NCI-H1105 (cell line): ENCODE measurements around the gene KRTAP10-3.
"Not testable (repeated sequence)": the region's sequence is repeated elsewhere in the genome, so short reads cannot be mapped to it uniquely, and the experiment has no call there.

Source experiments
- DNase-seq: peaks from one replicate; lab custom pipeline; 2025; lab: John Stamatoyannopoulos, UW

The KRTAP10-3 gene

GRCh38 chr21:44590311-44590721 lies 31.7 kb upstream of the KRTAP10-3 start:
- DNase-seq, result no peak

DNA sequence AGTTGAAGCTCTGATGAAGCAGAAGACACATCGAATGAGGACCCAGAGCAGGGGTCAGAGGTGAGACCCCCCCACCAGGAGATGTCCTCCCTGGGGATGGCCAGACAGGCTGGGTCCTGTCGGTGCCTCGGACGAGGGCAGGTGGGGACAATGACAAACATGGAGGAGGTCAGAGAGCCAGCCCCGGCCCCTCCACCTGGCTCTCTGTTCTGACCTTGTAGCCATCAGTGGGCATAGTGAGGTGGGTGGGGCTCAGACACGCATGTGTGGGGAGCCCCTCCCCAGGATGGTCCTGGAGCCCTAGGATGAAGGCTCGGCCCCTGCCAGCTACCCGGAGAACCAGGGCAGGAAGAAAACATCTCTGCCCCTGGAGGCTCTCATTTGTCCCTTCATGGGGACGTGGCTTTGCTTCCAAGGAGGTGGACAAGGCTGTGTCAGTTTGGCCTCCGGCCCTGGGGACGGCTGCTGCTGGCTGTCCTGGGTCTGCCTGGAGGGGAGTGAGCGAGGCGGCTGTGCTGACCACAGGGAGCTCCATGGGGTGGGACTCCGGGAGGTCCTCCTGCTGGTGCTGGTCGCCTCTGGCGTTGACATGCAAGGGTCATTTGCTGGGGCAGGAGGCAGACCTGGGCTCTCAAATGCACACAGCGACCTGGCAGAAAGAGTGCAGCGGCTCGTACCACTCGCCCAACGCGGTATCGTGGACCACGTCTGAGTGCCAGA lies 31.2 kb upstream of the KRTAP10-3 start:
- DNase-seq, result no peak

GRCh38 chr21:44589094-44589493 lies 30.5 kb upstream of the KRTAP10-3 start:
- no peak for DNase-seq

DNA sequence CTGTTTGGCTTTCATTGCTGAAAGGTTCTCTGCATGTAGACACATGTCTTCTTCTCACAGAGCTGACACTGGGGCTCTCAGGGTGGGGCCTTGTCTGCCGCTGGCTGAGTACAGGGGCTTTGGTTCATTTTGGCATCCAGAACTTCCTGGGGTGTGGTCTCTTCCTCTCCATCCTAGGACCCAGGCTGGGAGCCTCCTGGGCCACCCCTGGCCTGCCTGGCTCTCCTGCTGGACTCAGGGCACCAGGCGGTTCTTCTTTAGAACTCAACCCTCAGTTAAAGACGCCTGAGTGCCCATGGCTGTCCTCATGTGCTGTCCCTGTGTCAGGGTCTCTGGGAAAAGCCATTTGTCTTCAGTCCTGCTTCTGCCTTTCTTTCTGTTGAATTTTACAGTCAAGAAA lies 27.3 kb upstream of the KRTAP10-3 start:
- DNase-seq, result no peak

- DNase-seq, result no peak
These were observed 25.2 kb upstream of the KRTAP10-3 start for GRCh38 chr21:44583800-44584147.

GRCh38 chr21:44583089-44583799 lies 24.6 kb upstream of the KRTAP10-3 start:
- DNase-seq, result no peak

- no peak for DNase-seq
These were observed 23.5 kb upstream of the KRTAP10-3 start for GRCh38 chr21:44582055-44582454.

DNA sequence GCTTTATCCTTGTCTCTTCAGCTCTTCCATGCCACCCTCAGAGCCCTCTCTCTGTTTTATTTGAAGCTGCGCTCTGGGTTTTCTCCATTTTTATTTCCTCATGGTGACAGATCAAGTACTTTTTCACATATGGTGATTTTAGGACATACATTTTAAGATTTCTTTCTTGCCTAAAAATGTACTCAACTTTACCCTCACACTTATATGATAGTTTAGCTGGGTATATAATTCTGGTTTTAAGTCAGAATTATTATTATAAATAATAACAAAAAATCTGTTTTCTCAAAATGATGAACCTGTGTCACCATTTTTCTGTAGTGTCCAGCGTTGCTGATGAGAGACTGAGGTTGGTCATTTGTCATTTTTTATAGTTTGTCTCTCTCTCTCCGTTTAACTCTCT lies 22.6 kb upstream of the KRTAP10-3 start:
- DNase-seq, result no peak

- DNase-seq, result not testable (repeated sequence)
These were observed 21.7 kb upstream of the KRTAP10-3 start, which contains the start of gene KRTAP10-5 for GRCh38 chr21:44580231-44580821. Gene KRTAP10-5 (minus strand): TSS chr21:44580604. CDS start chr21:44580578, 26 bp downstream.

- DNase-seq, result no peak
These were observed 21.2 kb upstream of the KRTAP10-3 start for GRCh38 chr21:44579833-44580144.

- no peak for DNase-seq
These were observed 20.6 kb upstream of the KRTAP10-3 start for GRCh38 chr21:44579056-44579832.

GRCh38 chr21:44578371-44579055 lies 19.9 kb upstream of the KRTAP10-3 start:
- no peak for DNase-seq

GRCh38 chr21:44576025-44576420 lies 17.4 kb upstream of the KRTAP10-3 start:
- DNase-seq, result no peak

- no peak for DNase-seq
These were observed 16.9 kb upstream of the KRTAP10-3 start for GRCh38 chr21:44575307-44576024.

GRCh38 chr21:44574457-44575306 lies 16.1 kb upstream of the KRTAP10-3 start:
- no peak for DNase-seq

DNA sequence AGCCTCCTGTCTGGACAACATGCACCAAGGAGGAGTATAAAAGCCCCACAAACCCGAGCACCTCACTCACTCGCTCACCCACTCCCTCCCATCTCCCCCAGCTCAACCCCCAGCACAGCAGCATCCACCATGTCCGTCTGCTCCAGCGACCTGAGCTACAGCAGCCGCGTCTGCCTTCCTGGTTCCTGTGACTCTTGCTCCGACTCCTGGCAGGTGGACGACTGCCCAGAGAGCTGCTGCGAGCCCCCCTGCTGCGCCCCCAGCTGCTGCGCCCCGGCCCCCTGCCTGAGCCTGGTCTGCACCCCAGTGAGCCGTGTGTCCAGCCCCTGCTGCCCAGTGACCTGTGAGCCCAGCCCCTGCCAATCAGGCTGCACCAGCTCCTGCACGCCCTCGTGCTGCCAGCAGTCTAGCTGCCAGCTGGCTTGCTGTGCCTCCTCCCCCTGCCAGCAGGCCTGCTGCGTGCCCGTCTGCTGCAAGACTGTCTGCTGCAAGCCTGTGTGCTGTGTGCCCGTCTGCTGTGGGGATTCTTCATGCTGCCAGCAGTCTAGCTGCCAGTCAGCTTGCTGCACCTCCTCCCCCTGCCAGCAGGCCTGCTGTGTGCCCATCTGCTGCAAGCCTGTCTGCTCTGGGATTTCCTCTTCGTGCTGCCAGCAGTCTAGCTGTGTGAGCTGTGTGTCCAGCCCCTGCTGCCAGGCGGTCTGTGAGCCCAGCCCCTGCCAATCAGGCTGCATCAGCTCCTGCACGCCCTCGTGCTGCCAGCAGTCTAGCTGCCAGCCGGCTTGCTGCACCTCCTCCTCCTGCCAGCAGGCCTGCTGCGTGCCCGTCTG lies 15.2 kb upstream of the KRTAP10-3 start, which contains the start of gene KRTAP10-4:
Gene KRTAP10-4, plus strand, starts transcription at position 100 of the 827 bp plus-strand sequence. Its CDS starts 30 bp downstream, at position 130.
- not testable (repeated sequence) for DNase-seq

DNA sequence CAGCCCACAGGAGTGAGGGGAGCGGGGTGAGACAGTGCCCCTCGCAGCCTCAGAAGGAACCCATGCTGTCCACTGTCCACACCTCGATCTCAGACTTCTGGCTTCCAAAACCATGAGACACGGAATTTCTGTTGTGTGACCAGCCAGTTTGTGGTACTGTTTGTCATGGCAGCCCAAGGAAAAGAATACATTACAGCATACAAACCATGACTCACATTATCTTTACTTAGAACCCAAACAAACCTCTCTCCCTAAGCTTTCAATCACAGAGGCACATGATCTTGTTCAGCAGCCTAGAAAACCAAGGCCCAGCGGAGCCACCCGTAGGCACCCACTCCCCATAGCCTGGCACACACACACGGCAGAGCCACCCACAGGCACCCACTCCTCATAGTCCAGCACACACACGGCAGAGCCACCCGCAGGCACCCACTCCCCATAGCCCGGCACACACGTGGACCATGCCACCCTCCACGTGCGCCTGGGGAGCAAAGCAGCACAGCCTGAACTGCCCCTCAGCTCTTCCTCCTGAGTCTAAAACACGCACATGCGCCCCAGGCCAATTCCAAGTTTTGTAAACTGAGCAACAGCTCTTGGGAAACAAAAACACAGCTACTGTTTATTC lies 14.5 kb upstream of the KRTAP10-3 start:
- DNase-seq, result no peak

GRCh38 chr21:44571844-44572782 lies 13.5 kb upstream of the KRTAP10-3 start:
- no peak for DNase-seq
